AG04449 (cell line): ENCODE data around the gene DGLUCY.
"Not testable (repeated sequence)": the region's sequence is repeated elsewhere in the genome, so short reads cannot be mapped to it uniquely, and the experiment has no call there.

Source experiments
- CTCF ChIA-PET: fragments of 350-600 bp; formaldehyde crosslinking; extraction: SDS; loops from one replicate; lab custom pipeline; 2021; ENCODE audit warnings: antibody characterized with exemption; lab: Yijun Ruan, JAX
- POLR2A ChIA-PET: fragments of 400-600, 350-600 bp; formaldehyde crosslinking; extraction: SDS; loops from one replicate; lab custom pipeline; 2020; ENCODE audit warnings: antibody characterized with exemption, inconsistent platforms; lab: Yijun Ruan, JAX
- DNase-seq: peaks from one replicate; pipeline ENCODE4 v3.0.0-alpha.2; 2010; ENCODE audit warnings: low read depth, low spot score
- H3K4me3 ChIP-seq: 2 replicates; pipeline ENCODE4 v1.5.1; 2011; ENCODE audit warnings: low read depth, mild to moderate bottlenecking, control low read depth, low read length
- CTCF ChIP-seq: IDR thresholded peaks from one replicate; pipeline ENCODE4 v1.5.1; 2011; ENCODE audit warnings: mild to moderate bottlenecking, moderate library complexity, low read length, control low read depth, inconsistent platforms; ENCODE audit not compliant: insufficient read depth; ENCODE audit errors: missing control alignments

The DGLUCY gene

GRCh38 chr14:91197631-91198030 is 83.8 kb downstream of the DGLUCY start:
- no peak for DNase-seq
- ChIA-PET POLR2A (no interaction called here), CTCF (no interaction called here)
- no peak overlapping the region for H3K4me3 ChIP-seq
- no peak for TF ChIP-seq CTCF

GRCh38 chr14:91200802-91201201 is 86.9 kb downstream of the DGLUCY start:
- CTCF ChIA-PET = interaction anchor here (1.2 to 1.3 kb wide), 2 partner anchors 24 to 27 kb away, joined by 3 to 4 read pairs; no protein-coding TSS in a partner anchor
- POLR2A ChIA-PET, DNase-seq, H3K4me3 ChIP-seq: not testable (repeated sequence)

GRCh38 chr14:91202234-91202974 is 88.5 kb downstream of the DGLUCY start:
- ChIA-PET CTCF (interaction anchor here (1.3 to 2.0 kb wide), 3 partner anchors 25 to 83 kb away, joined by 4 to 6 read pairs (median 5); no protein-coding TSS in a partner anchor), POLR2A (no interaction called here)

GRCh38 chr14:91204657-91205056 is 90.8 kb downstream of the DGLUCY start:
- CTCF ChIA-PET = interaction anchor here (2.6 kb wide), 1 partner anchor 82 kb away, joined by 8 read pairs; no protein-coding TSS in a partner anchor

More at GRCh38 chr14:91202234-91202974, 88.5 kb downstream of the DGLUCY start:
- no peak for DNase-seq
- H3K4me3 ChIP-seq = no peak overlapping the region
- no peak for TF ChIP-seq CTCF

GRCh38 chr14:91205459-91205858 is 91.6 kb downstream of the DGLUCY start:
- no peak for TF ChIP-seq CTCF
- no peak for DNase-seq
- ChIA-PET POLR2A (no interaction called here), CTCF (interaction anchor here (2.6 kb wide), 1 partner anchor 82 kb away, joined by 8 read pairs; no protein-coding TSS in a partner anchor)
- no peak overlapping the region for H3K4me3 ChIP-seq

More at GRCh38 chr14:91204657-91205056, 90.8 kb downstream of the DGLUCY start:
- TF ChIP-seq CTCF = no peak
- POLR2A ChIA-PET = no interaction called here
- DNase-seq = no peak
- no peak overlapping the region for H3K4me3 ChIP-seq

GRCh38 chr14:91207008-91207407 is 93.1 kb downstream of the DGLUCY start:
- no peak for DNase-seq
- no peak for TF ChIP-seq CTCF
- no peak overlapping the region for H3K4me3 ChIP-seq
- ChIA-PET POLR2A (no interaction called here), CTCF (interaction anchor here (1.4 to 2.6 kb wide), 2 partner anchors 30 to 80 kb away, joined by 3 to 8 read pairs; no protein-coding TSS in a partner anchor)
